CD4-positive, alpha-beta T cell (primary cell): Measurements from ENCODE around the gene PARD3B. TPM values are rescaled to one million over a fixed set of nuclear protein-coding genes. Genes with fewer than 3 reads are reported as not detected.
A peak's percentile ranks its signal among the peaks of the same experiment; 100 is the strongest.

Experiments used
- ATAC-seq: fragments of 200-7000 bp; cut with Tn5 transposase; one replicate; pipeline ENCODE4 v1.10.0; 2022; ENCODE audit warnings: mild to moderate bottlenecking; ENCODE audit not compliant: poor library complexity
- CTCF ChIA-PET: fragments of 350-600 bp; sonication (Branson Sonifier 250); formaldehyde crosslinking; loops from one replicate; lab custom pipeline; 2021; ENCODE audit warnings: antibody characterized with exemption, inconsistent platforms; lab: Charles Lee
- POLR2A ChIA-PET: fragments of 350-600 bp; sonication (Branson Sonifier 250); formaldehyde crosslinking; loops from one replicate; lab custom pipeline; 2021; ENCODE audit warnings: antibody characterized with exemption, inconsistent platforms; lab: Charles Lee
- DNase-seq, 14 experiments: peaks; one replicate each; pipeline ENCODE4 v3.0.0-alpha.2; 2013 to 2020; ENCODE audit warnings: mixed read lengths in 2 of 14
- H3K27ac ChIP-seq, 2 donors: one replicate each; pipeline versions ENCODE4 v1.5.1 to v1.7.0; 2013; ENCODE audit warnings: low read length in 2 of 2, low read depth in 1 of 2, mild to moderate bottlenecking in 1 of 2
- H3K27me3 ChIP-seq, 2 experiments: 1 replicate in 1 of 2; 2 replicates in 1 of 2; pipeline versions ENCODE4 v1.6.1 to v1.7.0; 2013; ENCODE audit warnings: low read length in 2 of 2, control low read depth in 1 of 2, mild to moderate bottlenecking in 1 of 2, moderate library complexity in 1 of 2; ENCODE audit not compliant: insufficient read depth in 2 of 2, control insufficient read depth in 1 of 2
- H3K36me3 ChIP-seq: one replicate; pipeline ENCODE4 v1.6.1; 2013; ENCODE audit warnings: low read length, control low read depth; ENCODE audit not compliant: insufficient read depth
- H3K4me1 ChIP-seq: one replicate; pipeline ENCODE4 v1.6.1; 2013; ENCODE audit warnings: low read length, control low read depth; ENCODE audit not compliant: insufficient read depth
- H3K4me3 ChIP-seq: one replicate; pipeline ENCODE4 v1.5.1; 2013; ENCODE audit warnings: mild to moderate bottlenecking, low read length, moderate library complexity
- H3K9me3 ChIP-seq, 2 experiments: 1 replicate in 1 of 2; 2 replicates in 1 of 2; pipeline versions ENCODE4 v1.6.1 to v1.7.0; 2013; ENCODE audit warnings: low read length in 2 of 2, mild to moderate bottlenecking in 2 of 2, control low read depth in 1 of 2, moderate library complexity in 1 of 2; ENCODE audit not compliant: control insufficient read depth in 1 of 2, insufficient read depth in 1 of 2
- H3K27ac Mint-ChIP-seq: one replicate; pipeline ENCODE4 v1.8.0; 2020; ENCODE audit warnings: mixed read lengths
- H3K27me3 Mint-ChIP-seq: one replicate; pipeline ENCODE4 v1.8.0; 2021; ENCODE audit warnings: mixed read lengths
- H3K36me3 Mint-ChIP-seq: one replicate; pipeline ENCODE4 v1.8.0; 2021; ENCODE audit warnings: low read depth, mixed read lengths
- H3K4me1 Mint-ChIP-seq: one replicate; pipeline ENCODE4 v1.8.0; 2021; ENCODE audit warnings: low read depth, mixed read lengths
- H3K4me3 Mint-ChIP-seq: one replicate; pipeline ENCODE4 v1.8.0; 2020; ENCODE audit warnings: mild to moderate bottlenecking, mixed read lengths
- H3K9me3 Mint-ChIP-seq: one replicate; pipeline ENCODE4 v1.8.0; 2020; ENCODE audit warnings: mixed read lengths
- CTCF ChIP-seq: fragments of 200-600 bp; IDR thresholded peaks from one replicate; pipeline ENCODE4 v1.8.0; 2022; ENCODE audit warnings: antibody characterized with exemption, mild to moderate bottlenecking
- intact Hi-C, 2 experiments: fragments of 100-400 bp; cut with DNase I in 1 of 2; cut with micrococcal nuclease in 1 of 2; formaldehyde crosslinking; loops; one replicate each; pipeline versions ENCODE4 v1.15.1 to v1.9.0; 2023 to 2025; cut with DNase I, micrococcal nuclease
- total RNA-seq, 174 experiments: library from RNA in 2 of 174; stranded (reverse) in 2 of 174; gene quantifications; one replicate each; pipeline ENCODE4 v1.2.3 and lab custom pipeline; 2021 to 2026

Gene PARD3B
- total RNA-seq, 2 experiments from 2014 or later: 0.87 to 1.9 TPM

GRCh38 chr2:204842661-204843485, 297.6 kb downstream of the PARD3B start:
- Mint-ChIP-seq H3K36me3 (no peaks in the 10 kb centered on the region), H3K4me3 (no peak overlapping the region), H3K27ac (no peak overlapping the region), H3K9me3 (no peaks in the 10 kb centered on the region), H3K4me1 (peaks cover 9% of the 10 kb centered on the region), H3K27me3 (no peaks in the 10 kb centered on the region)
- no peak overlapping the region for H3K27ac ChIP-seq
- intact Hi-C loops: no loop called here
- peaks cover 2% of the 10 kb centered on the region for H3K4me1 ChIP-seq
- H3K36me3 ChIP-seq: no peaks in the 10 kb centered on the region
- ChIA-PET CTCF (no interaction called here), POLR2A (no interaction called here)
- no peaks in the 10 kb centered on the region for H3K27me3 ChIP-seq
- TF ChIP-seq CTCF: no peak
- ATAC-seq: peak; percentile 26
- no peak overlapping the region for H3K4me3 ChIP-seq
- DNase-seq: peak in 4 of 14 experiments; percentile 1 to 21 (median 9)
- H3K9me3 ChIP-seq: no peaks in the 10 kb centered on the region

- no peak overlapping the region for H3K27ac Mint-ChIP-seq
- H3K4me3 Mint-ChIP-seq: no peak overlapping the region
- intact Hi-C loops: no loop called here
- no peak for DNase-seq
- H3K4me1 Mint-ChIP-seq: peaks cover 4% of the 10 kb centered on the region
- H3K4me3 ChIP-seq: no peak overlapping the region
- ChIA-PET POLR2A (no interaction called here), CTCF (no interaction called here)
- H3K9me3 Mint-ChIP-seq: no peaks in the 10 kb centered on the region
- no peaks in the 10 kb centered on the region for H3K27me3 ChIP-seq
- ATAC-seq: no peak
- no peaks in the 10 kb centered on the region for H3K9me3 ChIP-seq
- no peaks in the 10 kb centered on the region for H3K27me3 Mint-ChIP-seq
- TF ChIP-seq CTCF: no peak
- H3K36me3 ChIP-seq: no peaks in the 10 kb centered on the region
- peaks cover 2% of the 10 kb centered on the region for H3K4me1 ChIP-seq
- H3K27ac ChIP-seq: no peak overlapping the region
- H3K36me3 Mint-ChIP-seq: no peaks in the 10 kb centered on the region
Measured at GRCh38 chr2:204846471-204846870, 301.2 kb downstream of the PARD3B start.

- Mint-ChIP-seq H3K27ac (no peak overlapping the region), H3K9me3 (no peaks in the 10 kb centered on the region), H3K36me3 (no peaks in the 10 kb centered on the region), H3K27me3 (no peaks in the 10 kb centered on the region), H3K4me1 (no peaks in the 10 kb centered on the region), H3K4me3 (no peak overlapping the region)
- H3K27ac ChIP-seq: no peak overlapping the region
- ATAC-seq (no peak), DNase-seq (no peak)
- no peak overlapping the region for H3K4me3 ChIP-seq
- TF ChIP-seq CTCF: no peak
- no peaks in the 10 kb centered on the region for H3K4me1 ChIP-seq
- ChIA-PET POLR2A (interaction anchor here (0.5 kb wide), 1 partner anchor 814 kb away, joined by 3 read pairs; no protein-coding TSS in a partner anchor), CTCF (no interaction called here)
- intact Hi-C loops: no loop called here
- H3K36me3 ChIP-seq: no peaks in the 10 kb centered on the region
- H3K9me3 ChIP-seq: no peaks in the 10 kb centered on the region
- H3K27me3 ChIP-seq: no peaks in the 10 kb centered on the region
Measured at GRCh38 chr2:204849892-204850291, 304.6 kb downstream of the PARD3B start.
